SJCRH30 (cell line): ENCODE measurements around the gene IKZF3. TPM values are rescaled to one million over a fixed set of nuclear protein-coding genes. Genes with fewer than 3 reads are reported as not detected.
"Not testable (repeated sequence)": the region's sequence is repeated elsewhere in the genome, so short reads cannot be mapped to it uniquely, and the experiment has no call there.

Source experiments
- DNase-seq, 2 experiments: peaks; one replicate each; pipeline ENCODE4 v3.0.0-alpha.2; 2015 to 2020
- H3K27ac ChIP-seq: fragments of 250-450 bp; sonication (Bioruptor Pico); 2 replicates; pipeline ENCODE4 v1.5.1; 2020; ENCODE audit warnings: mild to moderate bottlenecking, moderate library complexity
- H3K27me3 ChIP-seq: fragments of 250-450 bp; sonication (Bioruptor Pico); 2 replicates; pipeline ENCODE4 v1.5.1; 2020; ENCODE audit warnings: mild to moderate bottlenecking, moderate library complexity
- H3K36me3 ChIP-seq: fragments of 250-450 bp; sonication (Bioruptor Pico); 2 replicates; pipeline ENCODE4 v1.5.1; 2020; ENCODE audit warnings: mild to moderate bottlenecking, moderate library complexity
- H3K4me1 ChIP-seq: fragments of 250-450 bp; sonication (Bioruptor Pico); 2 replicates; pipeline ENCODE4 v1.5.1; 2020; ENCODE audit warnings: mild to moderate bottlenecking, moderate library complexity
- H3K4me3 ChIP-seq: fragments of 250-450 bp; sonication (Bioruptor Pico); 2 replicates; pipeline ENCODE4 v1.5.1; 2020; ENCODE audit warnings: mild to moderate bottlenecking, moderate library complexity
- H3K9me3 ChIP-seq: fragments of 250-450 bp; sonication (Bioruptor Pico); replicated peaks from 2 replicates; pipeline ENCODE4 v1.5.1; 2020; ENCODE audit warnings: mild to moderate bottlenecking, moderate library complexity
- total RNA-seq: library from RNA; depleted of rRNA; stranded (reverse); fragments of >200 nt; shearing (Covaris generic); gene quantifications from 2 replicates; pipeline ENCODE4 v1.2.3, GENCODE V29; 2014

IKZF3 gene
- total RNA-seq, 1 experiment from 2014 or later: not detected

DNA sequence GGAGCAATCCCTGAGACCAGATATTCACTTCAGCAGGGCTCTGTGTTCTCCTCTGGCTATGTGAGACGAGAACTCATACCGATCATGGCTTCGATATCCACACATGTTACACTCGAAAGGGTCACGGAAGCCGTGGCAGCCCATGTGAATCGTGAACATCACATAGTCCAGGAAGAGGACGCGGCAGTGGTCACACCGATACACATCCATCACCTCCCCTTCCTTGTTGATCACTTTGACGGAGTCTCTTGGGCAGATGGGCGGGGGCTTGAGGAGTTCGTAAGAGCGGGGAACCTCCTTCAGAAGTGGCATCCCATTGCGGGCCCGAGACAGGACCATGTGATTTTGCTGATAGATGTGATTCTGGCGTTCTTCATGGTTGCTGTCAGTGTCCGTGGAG lies 98.3 kb downstream of the IKZF3 start:
- H3K36me3 ChIP-seq: no peaks in the 10 kb centered on the region
- H3K27me3 ChIP-seq: no peaks in the 10 kb centered on the region; the same call in 1 of the 2 replicates
- peaks cover 14% of the 10 kb centered on the region; the same call in 1 of the 2 replicates for H3K4me1 ChIP-seq
- no peak overlapping the region for H3K27ac ChIP-seq
- no peaks in the 10 kb centered on the region for H3K9me3 ChIP-seq
- no peak for DNase-seq
- no peak overlapping the region for H3K4me3 ChIP-seq

- DNase-seq: no peak
- no peak overlapping the region for H3K27ac ChIP-seq
- H3K36me3 ChIP-seq: no peaks in the 10 kb centered on the region
- H3K4me3 ChIP-seq: no peak overlapping the region
- no peaks in the 10 kb centered on the region; the same call in 1 of the 2 replicates for H3K27me3 ChIP-seq
- peaks cover 14% of the 10 kb centered on the region; the same call in 1 of the 2 replicates for H3K4me1 ChIP-seq
- H3K9me3 ChIP-seq: no peaks in the 10 kb centered on the region
Observed at GRCh38 chr17:39765175-39765574, 98.9 kb downstream of the IKZF3 start.

- not testable (repeated sequence) for H3K4me3 ChIP-seq
Observed at GRCh38 chr17:39764171-39764570, 99.9 kb downstream of the IKZF3 start.

GRCh38 chr17:39763051-39763820 lies 100.9 kb downstream of the IKZF3 start:
- H3K27me3 ChIP-seq: no peaks in the 10 kb centered on the region; the same call in 1 of the 2 replicates
- H3K9me3 ChIP-seq: no peaks in the 10 kb centered on the region
- DNase-seq: no peak
- H3K4me1 ChIP-seq: peaks cover 14% of the 10 kb centered on the region; the same call in 1 of the 2 replicates
- peak overlapping the region; percentile 2; the same call in 1 of the 2 replicates for H3K27ac ChIP-seq
- H3K36me3 ChIP-seq: no peaks in the 10 kb centered on the region
- H3K4me3 ChIP-seq: no peak overlapping the region

More at GRCh38 chr17:39764171-39764570, 99.9 kb downstream of the IKZF3 start:
- H3K9me3 ChIP-seq, H3K36me3 ChIP-seq, DNase-seq, H3K27me3 ChIP-seq, H3K27ac ChIP-seq: not testable (repeated sequence)
- peaks cover 14% of the 10 kb centered on the region; the same call in 1 of the 2 replicates for H3K4me1 ChIP-seq

DNA sequence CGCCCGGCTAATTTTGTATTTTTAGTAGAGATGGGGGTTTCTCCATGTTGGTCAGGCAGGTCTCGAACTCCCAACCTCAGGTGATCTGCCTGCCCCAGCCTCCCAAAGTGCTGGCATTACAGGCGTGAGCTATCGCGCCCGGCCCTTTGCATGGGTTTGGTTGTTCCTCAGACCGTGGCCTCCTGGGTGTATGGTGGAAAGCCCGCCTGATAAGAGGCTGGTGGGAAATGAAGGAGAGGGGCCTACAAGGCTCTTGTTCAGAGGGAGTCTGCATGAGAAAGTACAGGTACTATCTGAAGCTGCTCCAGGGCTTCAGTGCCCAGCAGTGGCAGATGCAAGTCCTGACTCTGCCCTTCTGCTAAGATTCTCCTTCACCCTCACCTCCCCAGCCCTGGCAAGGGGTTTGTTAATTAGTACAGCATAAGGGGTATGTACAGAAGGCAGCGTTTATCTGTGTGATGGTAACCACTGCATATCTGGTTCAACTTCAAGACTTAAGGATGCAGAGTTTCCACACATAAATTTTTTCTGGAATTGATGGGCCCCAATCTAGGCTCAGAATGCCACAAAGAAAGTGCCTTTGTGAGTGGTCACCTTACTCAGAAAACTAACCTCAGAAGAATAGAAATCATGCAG lies 102.1 kb downstream of the IKZF3 start:
- no peak overlapping the region for H3K4me3 ChIP-seq
- no peaks in the 10 kb centered on the region for H3K9me3 ChIP-seq
- no peaks in the 10 kb centered on the region; the same call in 1 of the 2 replicates for H3K27me3 ChIP-seq
- H3K36me3 ChIP-seq: no peaks in the 10 kb centered on the region
- H3K4me1 ChIP-seq: peaks cover 14% of the 10 kb centered on the region; the same call in 1 of the 2 replicates
- no peak overlapping the region for H3K27ac ChIP-seq
- DNase-seq: no peak

GRCh38 chr17:39759204-39759603 lies 104.9 kb downstream of the IKZF3 start:
- no peak overlapping the region for H3K27ac ChIP-seq
- H3K36me3 ChIP-seq: no peaks in the 10 kb centered on the region
- no peak for DNase-seq
- no peaks in the 10 kb centered on the region for H3K9me3 ChIP-seq
- H3K27me3 ChIP-seq: peaks cover 8% of the 10 kb centered on the region; the same call in 1 of the 2 replicates
- H3K4me1 ChIP-seq: peaks cover 14% of the 10 kb centered on the region; the same call in 1 of the 2 replicates
- H3K4me3 ChIP-seq: no peak overlapping the region

- Histone ChIP-seq H3K9me3 (no peaks in the 10 kb centered on the region), H3K4me3 (no peak overlapping the region), H3K36me3 (no peaks in the 10 kb centered on the region), H3K27ac (no peak overlapping the region), H3K4me1 (peaks cover 9% of the 10 kb centered on the region; the same call in 1 of the 2 replicates), H3K27me3 (peaks cover 8% of the 10 kb centered on the region; the same call in 1 of the 2 replicates)
- DNase-seq: no peak
Observed at GRCh38 chr17:39757931-39758873, 105.9 kb downstream of the IKZF3 start.

- Histone ChIP-seq H3K9me3 (no peaks in the 10 kb centered on the region), H3K27me3 (peaks cover 8% of the 10 kb centered on the region; the same call in 1 of the 2 replicates), H3K27ac (no peak overlapping the region), H3K36me3 (no peaks in the 10 kb centered on the region), H3K4me3 (no peak overlapping the region), H3K4me1 (no peaks in the 10 kb centered on the region; the same call in 1 of the 2 replicates)
- no peak for DNase-seq
Observed at GRCh38 chr17:39757176-39757662, 106.9 kb downstream of the IKZF3 start.

GRCh38 chr17:39756380-39757079 lies 107.6 kb downstream of the IKZF3 start:
- H3K4me1 ChIP-seq: no peaks in the 10 kb centered on the region
- no peak for DNase-seq

GRCh38 chr17:39755554-39756379 lies 108.3 kb downstream of the IKZF3 start:
- H3K36me3 ChIP-seq: no peaks in the 10 kb centered on the region
- no peak overlapping the region for H3K4me3 ChIP-seq
- no peaks in the 10 kb centered on the region for H3K9me3 ChIP-seq
- H3K27me3 ChIP-seq: peaks cover 8% of the 10 kb centered on the region; the same call in 1 of the 2 replicates
- no peaks in the 10 kb centered on the region for H3K4me1 ChIP-seq
- DNase-seq: no peak
- no peak overlapping the region for H3K27ac ChIP-seq

More at GRCh38 chr17:39756380-39757079, 107.6 kb downstream of the IKZF3 start:
- Histone ChIP-seq H3K9me3 (no peaks in the 10 kb centered on the region), H3K36me3 (no peaks in the 10 kb centered on the region), H3K27ac (no peak overlapping the region), H3K27me3 (peaks cover 8% of the 10 kb centered on the region; the same call in 1 of the 2 replicates), H3K4me3 (no peak overlapping the region)

- Histone ChIP-seq H3K27me3 (peaks cover 8% of the 10 kb centered on the region; the same call in 1 of the 2 replicates), H3K4me3 (peak overlapping the region; percentile 70), H3K9me3 (no peaks in the 10 kb centered on the region), H3K36me3 (no peaks in the 10 kb centered on the region), H3K27ac (no peak overlapping the region; the same call in 1 of the 2 replicates), H3K4me1 (peaks cover 4% of the 10 kb centered on the region; the same call in 1 of the 2 replicates)
- DNase-seq: no peak
Observed at GRCh38 chr17:39754958-39755553, 109.1 kb downstream of the IKZF3 start.

DNA sequence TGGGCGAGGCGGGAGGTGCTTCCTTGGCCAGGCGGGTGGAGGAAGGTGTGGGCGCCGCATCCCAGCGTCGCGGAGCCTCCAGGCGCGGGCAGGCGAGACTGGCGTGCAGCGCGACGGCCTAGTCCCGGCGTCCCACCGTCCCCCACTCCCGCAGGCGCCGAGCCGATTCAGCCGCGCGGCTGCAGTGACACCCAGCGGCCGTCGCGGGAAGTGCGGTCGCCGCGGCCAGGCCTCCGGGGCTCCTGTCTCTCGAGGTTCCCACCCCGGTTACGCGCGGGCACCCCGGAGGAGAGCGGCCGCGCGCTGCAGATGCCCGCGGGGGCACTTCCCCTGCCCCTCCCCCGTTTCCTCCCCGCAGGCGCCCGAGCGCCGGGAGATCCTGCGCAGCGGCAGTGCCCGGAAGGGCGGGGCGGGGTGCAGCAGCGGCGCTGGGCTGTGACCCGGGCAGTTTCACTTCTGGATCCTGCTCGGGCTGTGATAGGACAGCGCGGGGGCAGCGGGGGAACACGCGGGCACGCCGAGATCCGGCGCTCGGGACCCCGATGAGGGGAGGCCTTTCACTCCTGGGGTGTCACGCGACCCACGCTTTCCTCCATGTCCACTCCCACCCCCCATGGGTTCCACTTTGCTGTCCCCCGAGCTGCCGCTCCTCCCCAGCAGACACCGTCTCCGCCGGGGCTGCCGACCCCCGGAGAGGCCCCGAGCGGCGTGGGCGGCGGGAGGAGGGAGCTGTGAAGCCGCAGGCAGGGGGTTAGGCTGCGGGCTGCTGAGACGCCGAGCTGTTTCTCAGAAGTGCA lies 109.8 kb downstream of the IKZF3 start:
- H3K9me3 ChIP-seq: no peaks in the 10 kb centered on the region
- H3K27me3 ChIP-seq: peaks cover 8% of the 10 kb centered on the region; the same call in 1 of the 2 replicates
- DNase-seq: peak; percentile 85 to 88
- peak overlapping the region; percentile 46; the same call in 1 of the 2 replicates for H3K27ac ChIP-seq
- H3K4me1 ChIP-seq: peaks cover 5% of the 10 kb centered on the region; the same call in 1 of the 2 replicates
- peak overlapping the region; percentile 70 for H3K4me3 ChIP-seq
- H3K36me3 ChIP-seq: no peaks in the 10 kb centered on the region
